GM23248 (cell line): ENCODE results near the gene SARS2.
"Not testable (repeated sequence)": the region's sequence is repeated elsewhere in the genome, so short reads cannot be mapped to it uniquely, and the experiment has no call there.

Experiments used
- EZH2 ChIP-seq: fragments of 200-600 bp; sonication (generic); IDR thresholded peaks from 2 replicates; pipeline ENCODE4 v1.6.1; 2018; ENCODE audit warnings: antibody characterized with exemption, mild to moderate bottlenecking; ENCODE audit not compliant: insufficient read depth, poor library complexity, severe bottlenecking
- EZH2phosphoT487 ChIP-seq: fragments of 200-600 bp; sonication (generic); IDR thresholded peaks from 2 replicates; pipeline ENCODE4 v1.6.1; 2018; ENCODE audit warnings: antibody characterized with exemption, moderate library complexity, mild to moderate bottlenecking, low read depth; ENCODE audit not compliant: insufficient read depth

DNA sequence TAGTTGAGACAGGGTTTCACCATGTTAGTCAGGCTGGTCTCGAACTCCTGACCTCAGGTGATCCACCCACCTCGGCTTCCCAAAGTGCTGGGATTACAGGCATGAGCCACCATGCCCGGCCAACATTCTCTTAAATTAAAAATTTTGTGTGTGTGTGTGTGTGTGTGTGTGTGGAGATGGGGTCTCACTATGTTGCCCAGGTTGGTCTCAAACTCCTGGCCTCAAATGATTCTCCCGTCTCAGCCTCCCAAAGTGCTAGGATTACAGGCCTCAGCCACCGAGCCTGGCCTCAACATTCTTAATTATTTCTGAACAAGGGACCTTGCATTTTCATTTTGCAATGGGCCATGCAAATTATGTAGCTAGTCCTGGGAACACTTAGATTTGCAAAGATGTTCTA lies 35.6 kb upstream of the SARS2 start:
- TF ChIP-seq EZH2, EZH2phosphoT487: not testable (repeated sequence)
